GM23248 (cell line): ENCODE measurements around the gene FAM240A. TPM values are rescaled to one million over a fixed set of nuclear protein-coding genes. Genes with fewer than 3 reads are reported as not detected.
"Not testable (repeated sequence)": the region's sequence is repeated elsewhere in the genome, so short reads cannot be mapped to it uniquely, and the experiment has no call there.

Experiments used
- DNase-seq: peaks from one replicate; pipeline ENCODE4 v3.0.0-alpha.2; 2015
- H2AFZ ChIP-seq: fragments of 200-600 bp; sonication (generic); 2 replicates; pipeline ENCODE4 v1.6.1; 2016; ENCODE audit warnings: antibody characterized with exemption
- H3F3A ChIP-seq: fragments of 200-600 bp; sonication (generic); 2 replicates; pipeline ENCODE4 v1.6.1; 2016; ENCODE audit warnings: mild to moderate bottlenecking, antibody characterized with exemption, mixed run types; ENCODE audit not compliant: insufficient read depth
- H3K27ac ChIP-seq: fragments of 200-600 bp; sonication (generic); 2 replicates; pipeline ENCODE4 v1.5.1; 2016; ENCODE audit warnings: mild to moderate bottlenecking
- H3K27me3 ChIP-seq: fragments of 200-600 bp; sonication (generic); replicated peaks from 2 replicates; pipeline ENCODE4 v1.6.1; 2016; ENCODE audit warnings: mild to moderate bottlenecking; ENCODE audit not compliant: insufficient read depth
- H3K36me3 ChIP-seq: fragments of 200-600 bp; sonication (generic); 2 replicates; pipeline ENCODE4 v1.6.1; 2016; ENCODE audit warnings: low read depth, mild to moderate bottlenecking
- H3K4me1 ChIP-seq: fragments of 200-600 bp; sonication (generic); 2 replicates; pipeline ENCODE4 v1.6.1; 2016; ENCODE audit warnings: mild to moderate bottlenecking; ENCODE audit not compliant: insufficient read depth
- H3K4me2 ChIP-seq: fragments of 200-600 bp; sonication (generic); one replicate; pipeline ENCODE4 v1.6.1; 2016; ENCODE audit warnings: mild to moderate bottlenecking; ENCODE audit not compliant: unreplicated experiment
- H3K4me3 ChIP-seq: fragments of 200-600 bp; sonication (generic); 2 replicates; pipeline ENCODE4 v1.5.1; 2016; ENCODE audit warnings: mild to moderate bottlenecking
- H3K79me2 ChIP-seq: fragments of 200-600 bp; sonication (generic); 2 replicates; pipeline ENCODE4 v1.6.1; 2016; ENCODE audit warnings: mild to moderate bottlenecking; ENCODE audit not compliant: insufficient read depth
- H3K9ac ChIP-seq: fragments of 200-600 bp; sonication (generic); 2 replicates; pipeline ENCODE4 v1.6.1; 2016; ENCODE audit warnings: mild to moderate bottlenecking
- H3K9me2 ChIP-seq: fragments of 200-600 bp; sonication (generic); 2 replicates; pipeline ENCODE4 v1.6.1; 2016; ENCODE audit warnings: mixed run types, mild to moderate bottlenecking, moderate library complexity; ENCODE audit not compliant: insufficient read depth
- H3K9me3 ChIP-seq: fragments of 200-600 bp; sonication (generic); one replicate; pipeline ENCODE4 v1.6.1; 2017; ENCODE audit warnings: low read depth
- H4K20me1 ChIP-seq: fragments of 200-600 bp; sonication (generic); 2 replicates; pipeline ENCODE4 v1.6.0; 2016; ENCODE audit not compliant: insufficient read depth
- EZH2 ChIP-seq: fragments of 200-600 bp; sonication (generic); IDR thresholded peaks from 2 replicates; pipeline ENCODE4 v1.6.1; 2018; ENCODE audit warnings: antibody characterized with exemption, mild to moderate bottlenecking; ENCODE audit not compliant: insufficient read depth, poor library complexity, severe bottlenecking
- EZH2phosphoT487 ChIP-seq: fragments of 200-600 bp; sonication (generic); IDR thresholded peaks from 2 replicates; pipeline ENCODE4 v1.6.1; 2018; ENCODE audit warnings: antibody characterized with exemption, moderate library complexity, mild to moderate bottlenecking, low read depth; ENCODE audit not compliant: insufficient read depth
- WGBS, 2 experiments: methylation state at CpG; one replicate each; pipeline ENCODE4 v1.1.6; 2015 to 2017; ENCODE audit warnings: low lambda C conversion rate in 2 of 2, low coverage in 1 of 2; ENCODE audit errors: missing lambda C conversion rate in 2 of 2; 5-methylcytosine and 5-hydroxymethylcytosine counted together
- in situ Hi-C: fragments of 300-500 bp; cut with MboI; formaldehyde crosslinking; loops from 2 replicates; pipeline ENCODE4 v1.15.0; 2020
- polyA plus RNA-seq: library from polyadenylated mRNA; unstranded; fragments of >200 nt; fragmentation: Nextera tagmentation; extraction: Ambion mirVana; gene quantifications from 2 replicates; pipeline ENCODE4 v1.2.1, GENCODE V29; 2016
- total RNA-seq: library from RNA; depleted of rRNA; stranded (reverse); fragments of >200 nt; shearing (Covaris generic); gene quantifications from 2 replicates; pipeline ENCODE4 v1.2.3, GENCODE V29; 2014

The FAM240A gene
- total and polyA plus RNA-seq, 2 experiments from 2014 or later = not detected

GRCh38 chr3:46585799-46586693 lies 26.3 kb upstream of the FAM240A start:
- whole genome bisulfite sequencing, 2 experiments = 77 to 81% methylated on average over 5 of the region's 5 CpGs
- H3K79me2 ChIP-seq = no peaks in the 10 kb centered on the region
- TF ChIP-seq EZH2phosphoT487 (no peak), EZH2 (no peak)
- H3K9me2 ChIP-seq = no peaks in the 10 kb centered on the region
- DNase-seq = no peak
- no peaks in the 10 kb centered on the region for H4K20me1 ChIP-seq
- H3K4me3 ChIP-seq = no peak overlapping the region
- H3K4me2 ChIP-seq = no peak overlapping the region
- no peak overlapping the region for H2AFZ ChIP-seq
- no peaks in the 10 kb centered on the region for H3K9me3 ChIP-seq
- H3K36me3 ChIP-seq = no peaks in the 10 kb centered on the region
- H3F3A ChIP-seq = no peaks in the 10 kb centered on the region
- no peaks in the 10 kb centered on the region for H3K4me1 ChIP-seq
- in situ Hi-C loops = no loop called here
- H3K9ac ChIP-seq = no peak overlapping the region
- H3K27ac ChIP-seq = no peak overlapping the region
- H3K27me3 ChIP-seq = no peaks in the 10 kb centered on the region; the same call in 1 of the 2 replicates

DNA sequence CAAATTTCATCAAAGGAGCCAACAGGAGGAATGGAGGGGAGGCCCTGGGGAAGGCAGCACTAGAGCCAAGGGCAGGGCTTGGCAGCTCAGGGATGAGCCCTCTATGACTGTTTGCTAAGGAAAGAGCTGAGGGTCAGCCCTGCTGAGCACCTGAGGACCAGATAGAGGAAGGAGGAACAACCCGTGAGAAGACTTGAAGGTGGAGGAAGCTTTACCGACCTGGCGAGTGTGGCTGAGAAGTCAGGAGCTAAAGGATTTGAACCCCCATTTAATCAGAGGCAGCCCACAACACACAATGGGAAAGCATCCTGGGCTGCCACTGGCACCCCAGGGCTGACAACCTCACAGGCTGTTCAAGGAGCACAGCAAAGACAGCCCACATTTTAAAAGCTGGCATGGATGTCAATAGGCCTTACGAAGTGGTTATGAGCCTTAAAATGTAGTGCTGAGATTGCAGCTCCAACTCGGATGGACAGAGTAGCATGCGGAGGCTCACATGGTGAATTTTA lies 25.5 kb upstream of the FAM240A start:
- Histone ChIP-seq H4K20me1 (no peaks in the 10 kb centered on the region), H3K9me2 (no peaks in the 10 kb centered on the region), H2AFZ (no peak overlapping the region), H3K4me3 (no peak overlapping the region), H3K4me1 (no peaks in the 10 kb centered on the region), H3K79me2 (no peaks in the 10 kb centered on the region), H3K27ac (no peak overlapping the region), H3K36me3 (no peaks in the 10 kb centered on the region), H3K9ac (no peak overlapping the region), H3K4me2 (no peak overlapping the region), H3K27me3 (no peaks in the 10 kb centered on the region; the same call in 1 of the 2 replicates), H3F3A (no peaks in the 10 kb centered on the region), H3K9me3 (no peaks in the 10 kb centered on the region)
- in situ Hi-C loops = no loop called here
- TF ChIP-seq EZH2phosphoT487 (no peak), EZH2 (no peak)
- DNase-seq = no peak
- WGBS, 2 experiments = 65 to 76% methylated on average over 6 of the region's 6 CpGs

DNA sequence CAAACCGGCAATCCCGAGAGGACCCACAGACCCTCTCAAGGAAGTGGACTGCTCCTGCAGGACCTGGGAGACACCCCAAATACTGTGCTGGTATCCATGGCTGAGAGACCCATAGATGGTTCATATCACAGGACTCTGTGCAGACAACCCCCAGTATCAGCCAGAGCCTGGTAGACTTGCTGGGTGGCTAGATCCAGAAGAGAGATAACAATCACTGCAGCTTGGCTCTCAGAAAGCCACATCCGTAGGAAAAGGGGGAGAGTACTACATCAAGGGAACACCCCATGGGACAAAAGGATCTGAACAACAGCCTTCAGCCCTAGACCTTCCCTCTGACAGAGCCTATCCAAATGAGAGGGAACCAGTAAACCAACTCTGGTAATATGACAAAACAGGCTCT lies 25.1 kb upstream of the FAM240A start:
- H3K27ac ChIP-seq, H3K9me2 ChIP-seq, H2AFZ ChIP-seq, H3K4me1 ChIP-seq, in situ Hi-C loops, H4K20me1 ChIP-seq, H3F3A ChIP-seq, H3K9me3 ChIP-seq, H3K4me3 ChIP-seq, H3K79me2 ChIP-seq, H3K36me3 ChIP-seq, DNase-seq, H3K4me2 ChIP-seq, H3K9ac ChIP-seq, H3K27me3 ChIP-seq: not testable (repeated sequence)
- WGBS, 2 experiments = 60 to 77% methylated on average over 3 of the region's 3 CpGs

GRCh38 chr3:46593274-46593862 lies 19.0 kb upstream of the FAM240A start:
- Histone ChIP-seq H3K4me3 (no peak overlapping the region), H3K4me2 (no peak overlapping the region), H3K4me1 (no peaks in the 10 kb centered on the region), H3K27me3 (no peaks in the 10 kb centered on the region), H3K36me3 (no peaks in the 10 kb centered on the region), H3K27ac (no peak overlapping the region), H3K9ac (no peak overlapping the region), H3K9me2 (no peaks in the 10 kb centered on the region), H4K20me1 (no peaks in the 10 kb centered on the region), H3K79me2 (no peaks in the 10 kb centered on the region), H3K9me3 (no peaks in the 10 kb centered on the region), H2AFZ (no peak overlapping the region), H3F3A (no peaks in the 10 kb centered on the region)
- DNase-seq = no peak
- 77 to 84% methylated on average over 14 of the region's 14 CpGs for WGBS, 2 experiments
- in situ Hi-C loops = no loop called here
- TF ChIP-seq EZH2phosphoT487 = no peak
- TF ChIP-seq EZH2 = no peak
